NCI-H2227 (cell line): ENCODE results near the gene LLPH.
A peak's percentile ranks its signal among the peaks of the same experiment; 100 is the strongest.

Experiments used
- DNase-seq: peaks from one replicate; lab custom pipeline; 2025; ENCODE audit not compliant: unreplicated experiment; lab: John Stamatoyannopoulos, UW

Gene LLPH

DNA sequence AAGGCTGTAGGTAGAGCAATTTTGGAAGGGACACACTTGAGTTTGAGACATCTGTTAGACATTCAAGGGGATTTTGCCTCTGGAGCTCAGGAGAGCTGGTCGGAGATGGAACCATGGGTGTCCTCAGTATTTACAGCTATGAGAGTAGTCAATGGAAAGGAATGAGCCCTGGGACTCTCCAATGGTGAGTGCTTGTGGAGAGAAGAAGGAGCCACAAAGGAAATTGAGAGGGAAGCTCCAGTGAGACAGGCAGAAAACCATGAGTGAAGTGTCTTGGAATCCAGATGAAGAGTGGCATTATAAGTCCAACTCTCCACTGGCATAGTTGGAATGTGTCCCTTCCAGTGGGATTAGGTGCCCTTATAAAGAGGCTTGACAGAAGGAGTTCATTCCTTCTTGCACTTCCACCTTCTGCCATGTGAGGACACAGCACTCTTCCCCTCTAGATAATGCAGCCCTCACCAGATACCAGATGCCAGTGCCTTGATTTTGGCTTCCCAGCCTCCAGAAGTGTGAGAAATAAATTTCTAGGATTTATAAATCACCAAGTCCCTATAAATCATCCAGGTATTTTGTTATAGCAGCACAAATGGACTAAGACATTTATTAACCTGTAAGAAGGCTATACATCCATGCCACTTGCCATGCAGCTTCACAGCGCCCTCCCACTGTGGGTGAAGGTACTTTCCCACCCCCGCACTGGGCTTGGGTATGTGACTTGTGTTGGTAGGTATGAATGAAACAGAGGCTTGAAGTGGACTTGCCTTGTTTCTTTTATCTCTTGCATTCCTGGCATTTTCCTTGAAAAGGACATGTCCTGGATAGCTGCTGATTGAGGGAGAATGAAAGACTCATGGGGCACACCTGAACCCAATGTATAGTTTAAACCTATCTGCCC is 27.3 kb downstream of the LLPH start:
- DNase-seq = no peak

DNA sequence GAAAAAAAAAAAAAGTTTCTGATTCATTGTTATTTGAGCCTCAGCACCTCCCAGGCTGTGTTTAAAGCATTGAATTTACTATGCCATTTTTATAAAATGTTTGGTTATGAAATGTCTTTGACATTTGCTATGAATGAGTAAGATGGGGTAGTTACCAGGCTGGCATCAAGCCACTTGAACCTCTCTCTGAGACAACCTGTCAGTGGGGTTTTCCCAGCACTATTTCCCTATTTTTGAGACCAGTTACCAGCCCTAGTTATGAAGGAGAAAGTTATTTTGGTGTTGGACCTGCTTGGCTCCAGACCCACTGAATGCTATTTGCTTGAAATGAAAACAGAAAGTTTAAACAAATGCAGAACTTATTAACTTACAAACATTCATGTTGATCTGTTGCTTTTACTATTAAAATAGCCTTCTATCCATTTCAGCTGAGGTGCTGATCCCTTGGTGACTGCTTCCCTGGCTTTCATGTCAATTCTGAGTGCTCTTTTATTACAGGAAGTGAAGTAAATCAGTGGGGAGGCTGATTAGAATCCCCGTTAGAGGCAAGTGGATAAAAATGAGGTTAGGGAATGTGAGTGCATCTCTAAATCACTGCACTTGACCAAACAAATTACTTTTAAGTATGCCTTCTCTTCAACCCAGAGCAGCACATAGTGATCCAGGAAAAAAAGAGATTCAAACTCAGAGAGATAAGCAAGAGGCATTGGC is 37.8 kb downstream of the LLPH start:
- DNase-seq = peak; percentile 9

DNA sequence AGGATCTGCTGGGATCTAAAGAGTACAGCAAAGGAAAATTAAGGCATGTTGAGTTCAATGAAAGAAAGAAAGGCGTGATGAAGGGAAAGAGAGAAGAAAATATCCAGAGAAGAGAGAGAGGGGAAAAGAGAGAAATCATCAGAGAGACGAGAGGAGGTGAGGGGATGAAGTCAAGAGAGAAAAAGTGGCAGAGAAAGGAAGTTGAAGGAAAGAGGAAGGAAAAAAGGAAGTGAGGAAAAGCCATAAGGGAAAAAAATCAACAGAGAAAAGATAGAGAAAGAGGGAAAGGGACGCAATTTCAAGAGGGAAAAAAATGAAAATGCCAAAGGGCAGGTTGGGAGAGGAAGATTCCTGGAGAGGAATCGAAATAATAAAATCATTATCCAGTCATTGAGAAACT is 40.4 kb downstream of the LLPH start:
- no peak for DNase-seq

DNA sequence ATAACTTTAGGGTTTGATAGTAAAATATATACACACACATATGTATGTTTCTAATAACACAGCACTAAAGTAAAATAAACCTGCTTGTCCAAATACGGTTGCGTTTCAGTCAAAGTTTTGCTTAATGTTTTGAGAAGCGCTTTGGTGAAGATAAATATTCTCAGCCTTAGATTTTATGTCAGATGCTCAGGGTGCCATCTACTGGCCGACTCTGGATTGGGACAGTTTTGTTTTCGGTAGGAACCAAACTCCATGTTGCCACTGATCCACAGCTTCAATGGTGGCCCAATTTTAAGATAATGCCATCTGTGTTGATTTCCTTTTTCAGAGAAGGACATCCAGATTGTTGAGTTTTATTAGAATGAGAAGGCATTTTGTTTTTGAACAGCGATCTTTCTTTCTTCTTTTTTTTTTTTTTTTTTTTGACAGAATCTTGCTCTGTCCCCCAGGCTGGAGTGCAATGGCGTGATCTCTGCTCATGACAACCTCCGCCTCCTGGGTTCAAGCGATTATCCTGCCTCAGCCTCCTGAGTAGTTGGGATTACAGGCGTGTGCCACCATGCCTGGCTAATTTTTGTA is 43.1 kb downstream of the LLPH start:
- DNase-seq = peak; percentile 34

DNA sequence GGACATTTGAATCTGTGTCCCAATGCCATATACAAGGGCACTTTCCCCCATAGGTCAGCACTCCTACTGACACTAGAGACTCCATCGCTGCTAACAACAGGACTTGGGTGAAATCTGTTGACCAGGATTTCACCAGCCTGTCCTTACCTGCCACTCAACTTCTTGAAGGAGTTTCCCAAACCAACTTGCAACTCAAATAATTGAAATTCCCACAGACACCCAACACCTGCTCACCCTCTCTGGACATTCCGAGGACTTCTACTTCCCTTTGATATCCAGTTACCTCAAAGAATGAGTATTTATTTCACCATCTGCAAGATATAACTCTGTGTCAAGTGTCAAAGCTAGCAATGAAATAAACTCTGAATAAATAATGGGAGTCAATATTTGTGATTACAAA is 44.6 kb downstream of the LLPH start:
- no peak for DNase-seq

DNA sequence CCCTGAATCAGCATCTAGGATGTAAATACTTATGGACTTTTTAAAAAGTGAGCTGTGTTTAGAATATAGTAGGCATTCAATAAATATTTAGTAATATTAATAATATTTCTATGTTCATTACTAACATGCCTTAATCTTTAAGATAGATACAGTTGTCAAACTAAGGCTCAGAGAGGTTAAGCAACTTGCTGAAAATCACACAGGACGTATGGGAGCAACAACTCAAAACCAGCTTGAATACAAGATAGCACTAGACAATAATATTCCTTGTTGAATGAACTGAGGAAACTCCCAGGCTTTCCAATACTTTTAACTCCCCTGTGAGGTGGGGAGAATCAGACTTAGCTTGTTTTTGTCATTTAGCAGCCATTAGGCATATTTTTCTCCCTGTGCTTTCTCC is 45.3 kb downstream of the LLPH start:
- DNase-seq = no peak

DNA sequence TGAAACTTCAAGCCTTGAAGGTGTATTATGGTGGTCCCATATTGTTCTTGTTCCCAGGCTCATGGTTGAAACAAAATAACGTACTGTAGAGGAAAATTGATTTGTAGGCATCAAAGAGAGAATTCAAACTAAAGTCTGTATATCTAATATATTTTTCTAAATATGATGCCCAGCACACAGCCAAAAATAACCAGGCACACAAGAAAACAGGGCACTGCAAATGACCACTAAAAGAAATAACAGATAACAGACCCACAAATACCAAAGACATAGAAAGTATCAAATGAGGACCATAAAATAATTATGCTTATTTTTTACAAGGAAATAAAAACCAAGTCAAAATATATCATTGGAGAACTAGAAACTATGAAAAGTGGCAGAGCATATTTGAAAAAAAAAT is 46.8 kb downstream of the LLPH start:
- DNase-seq = no peak

DNA sequence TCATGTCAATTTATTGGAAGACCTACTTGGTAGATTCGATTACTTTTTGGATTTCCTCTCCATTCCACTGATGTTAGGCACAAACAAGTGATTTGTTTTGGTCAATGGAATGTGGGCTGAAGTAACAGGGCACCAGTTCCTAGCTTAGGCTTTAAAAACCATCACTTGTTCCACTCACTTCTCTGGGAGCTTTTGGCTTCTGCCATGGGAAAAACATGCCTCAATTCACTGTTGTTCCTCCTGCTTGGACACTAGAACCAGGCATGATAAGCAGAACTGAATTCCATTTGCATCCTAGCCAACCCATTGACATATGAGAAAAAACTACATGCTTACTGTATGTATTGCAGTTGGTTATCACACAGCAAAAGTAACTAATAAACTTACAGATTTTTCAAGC is 47.8 kb downstream of the LLPH start:
- DNase-seq = no peak

DNA sequence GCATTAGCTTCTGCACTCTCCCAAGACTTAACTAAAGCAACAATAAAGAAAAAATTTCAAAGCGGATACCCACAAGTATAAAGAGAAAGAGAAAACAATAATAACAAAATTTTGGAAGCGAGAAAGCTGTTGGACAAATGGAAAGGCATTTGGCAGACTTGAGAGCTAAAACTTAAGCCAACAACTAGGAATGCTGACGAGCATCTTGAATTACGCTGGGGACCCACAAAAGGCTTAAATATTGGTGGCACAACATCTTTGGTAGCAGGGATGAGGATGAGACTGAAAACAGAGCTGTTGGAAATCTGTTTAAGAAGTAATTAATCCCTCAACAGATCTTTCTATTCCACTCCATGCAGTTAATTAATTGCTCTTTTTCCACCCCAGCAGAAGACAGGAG is 49.8 kb downstream of the LLPH start:
- no peak for DNase-seq

DNA sequence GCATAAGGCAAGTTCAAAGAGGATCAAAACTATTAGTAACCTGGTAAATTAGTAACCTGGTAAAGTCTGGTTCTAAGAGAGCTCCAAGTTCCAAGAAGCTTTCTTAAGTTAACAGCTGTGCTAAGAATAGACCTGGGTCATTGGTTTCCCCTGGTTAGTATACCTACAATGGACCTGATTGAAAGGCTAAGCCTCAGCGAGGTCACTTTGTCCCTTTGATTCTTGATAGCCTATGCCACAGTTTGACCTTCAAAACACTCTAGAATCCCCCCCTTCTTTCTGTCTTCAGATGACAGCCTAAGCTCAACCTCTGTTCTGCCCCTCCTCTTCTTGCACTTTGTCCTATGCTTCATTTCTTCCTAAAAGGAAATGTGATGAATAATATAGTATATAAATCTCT is 53.0 kb downstream of the LLPH start:
- DNase-seq = no peak

DNA sequence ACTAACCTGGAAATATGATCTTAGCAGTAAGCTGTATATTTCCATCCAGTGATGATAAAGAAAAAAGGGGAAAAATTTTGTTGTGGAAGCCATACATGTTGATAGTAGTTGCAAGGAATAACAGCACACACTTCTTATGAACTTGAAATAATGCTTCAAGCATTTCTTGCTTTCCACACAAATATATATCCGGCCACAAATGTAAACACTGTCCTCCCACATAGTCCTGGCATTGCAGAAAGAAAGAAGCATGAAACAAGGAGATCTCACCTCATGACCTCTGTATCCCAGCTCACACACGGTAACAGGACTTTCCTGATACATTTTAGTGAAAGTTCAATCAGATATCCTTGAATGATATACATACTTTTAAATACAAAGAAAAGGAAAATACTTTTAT is 56.0 kb downstream of the LLPH start:
- DNase-seq = no peak

DNA sequence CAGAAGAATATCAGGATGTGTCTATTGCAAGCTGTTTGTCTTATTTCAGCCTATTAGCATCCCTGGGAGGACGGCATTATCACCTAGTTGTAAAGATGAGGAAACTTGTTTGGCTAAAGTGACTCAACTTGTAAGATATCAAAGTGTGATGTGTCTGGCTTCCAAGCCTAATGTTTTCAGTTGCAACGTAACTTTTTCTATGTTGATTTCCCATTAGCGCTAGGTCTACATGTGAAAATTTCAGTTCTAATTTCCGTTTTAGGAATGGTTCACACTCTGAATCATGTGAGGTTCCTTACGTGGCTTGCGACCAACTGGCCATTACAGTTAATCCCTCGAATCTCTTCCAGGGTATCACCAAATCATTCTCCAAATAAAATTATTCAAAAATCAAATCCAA is 58.0 kb downstream of the LLPH start:
- no peak for DNase-seq

DNA sequence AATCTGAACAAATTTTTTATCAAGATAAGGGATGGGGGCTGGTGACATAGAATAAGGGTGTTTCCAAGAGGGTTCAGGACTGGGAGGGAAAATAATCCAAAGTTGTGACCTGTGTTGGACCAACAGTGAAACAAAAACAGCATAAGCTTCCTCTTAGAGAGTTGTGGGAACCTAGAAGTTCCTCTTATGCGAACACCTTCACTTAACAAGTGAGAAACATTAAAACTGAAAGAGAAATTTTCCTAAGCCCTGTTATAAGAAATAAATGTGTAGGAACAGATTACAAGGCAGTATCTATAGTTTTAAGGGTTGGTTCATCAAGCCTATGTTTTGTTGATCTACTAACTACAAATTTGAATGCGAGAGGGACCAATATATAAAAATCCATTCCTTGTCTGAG is 58.4 kb downstream of the LLPH start:
- DNase-seq = no peak

DNA sequence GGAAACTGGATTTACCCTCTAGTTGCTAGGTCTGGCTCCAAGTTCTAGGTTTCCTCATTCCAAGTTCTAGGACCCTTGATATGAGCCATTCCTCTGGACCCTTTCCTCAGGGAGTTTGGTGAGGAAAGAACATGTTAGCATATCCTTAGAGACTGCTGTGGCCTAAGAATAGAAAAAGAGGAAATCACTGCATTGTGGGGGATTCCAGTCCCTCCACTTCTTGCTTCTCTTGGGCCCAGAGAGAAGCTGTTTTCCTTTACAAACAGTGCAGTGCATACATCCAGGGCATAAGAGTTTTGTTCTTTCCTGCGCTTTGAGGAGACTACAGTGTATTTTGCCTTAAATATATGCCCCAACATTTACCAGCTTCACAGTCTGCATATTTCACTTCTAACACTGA is 59.0 kb downstream of the LLPH start:
- no peak for DNase-seq

DNA sequence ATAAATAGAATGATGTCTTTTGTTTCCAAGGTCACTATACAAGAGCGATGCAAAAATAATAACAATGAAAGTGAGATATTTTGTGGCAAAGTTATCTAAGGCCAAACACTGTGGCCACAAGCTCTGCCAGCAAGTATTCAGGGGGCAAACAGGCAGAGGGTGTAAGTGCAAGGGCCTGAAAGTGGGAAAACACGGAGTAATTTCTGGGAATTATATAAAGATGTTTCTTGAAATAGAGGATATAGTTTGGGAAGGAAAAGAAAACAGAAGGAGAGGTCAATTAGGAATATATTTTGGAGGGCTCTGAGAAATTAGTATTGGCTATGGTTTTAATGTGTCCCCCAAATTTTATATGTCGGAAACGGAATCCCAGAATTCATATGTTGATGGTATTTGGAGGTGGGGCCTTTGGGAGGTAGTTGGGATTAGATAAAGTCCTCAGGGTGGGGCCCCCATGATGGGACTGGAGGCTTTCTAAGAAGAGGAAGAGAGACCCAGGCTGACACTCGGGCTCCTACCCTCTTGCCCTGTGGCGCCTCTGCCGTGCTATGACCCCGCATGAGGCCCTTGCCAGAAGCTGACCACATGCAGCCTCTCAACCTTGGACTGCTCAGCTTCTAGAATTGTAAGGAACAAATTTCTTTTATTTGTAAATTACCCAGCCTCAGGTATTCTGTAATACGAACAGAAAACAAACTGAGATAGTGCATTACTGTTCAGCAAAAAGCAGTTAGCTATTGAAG is 60.0 kb downstream of the LLPH start:
- DNase-seq = no peak

DNA sequence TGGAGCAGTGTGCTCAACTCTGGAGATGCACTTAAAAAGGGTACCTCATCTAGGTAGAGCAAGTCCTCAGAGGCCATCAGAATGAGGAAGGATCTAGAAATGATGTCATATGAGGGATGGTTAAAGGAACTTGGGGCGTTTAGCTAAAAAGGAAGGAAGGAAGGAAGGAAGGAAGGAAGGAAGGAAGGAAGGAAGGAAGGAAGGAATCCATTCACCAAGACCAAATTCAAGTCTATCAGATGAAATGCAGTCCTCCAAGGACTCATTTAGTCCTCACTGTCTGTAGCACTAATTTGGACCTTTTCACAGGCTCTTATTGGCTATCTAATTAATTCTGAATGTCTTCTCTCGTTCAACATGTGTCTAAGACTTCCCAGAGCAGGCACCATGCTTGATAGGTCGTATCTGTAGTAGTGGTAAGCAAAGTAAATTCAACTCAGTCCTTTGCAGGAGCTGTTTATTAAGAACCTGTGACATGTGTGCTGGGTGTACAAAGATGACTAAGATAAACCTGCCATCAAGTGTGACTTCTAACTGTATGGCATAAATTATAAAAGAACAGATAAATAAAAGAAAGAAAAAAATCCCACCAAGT is 63.5 kb downstream of the LLPH start:
- no peak for DNase-seq
